HEK293 (cell line): ENCODE data around the gene TRIM9.

ENCODE experiments used
- CTCF ChIA-PET: fragments of 350-600 bp; formaldehyde crosslinking; extraction: SDS; loops from one replicate; lab custom pipeline; 2021; ENCODE audit warnings: antibody characterized with exemption; lab: Yijun Ruan, JAX
- POLR2A ChIA-PET: fragments of 300-600 bp; formaldehyde crosslinking; extraction: SDS; loops from one replicate; lab custom pipeline; 2020; ENCODE audit warnings: antibody characterized with exemption, inconsistent platforms; lab: Yijun Ruan, JAX
- H3K27ac ChIP-seq: fragments of 200-500 bp; sonication (Bioruptor generic); 2 replicates; pipeline ENCODE4 v1.5.1; 2014; ENCODE audit warnings: low read depth, low read length, control low read depth, inconsistent platforms; ENCODE audit errors: extremely low read depth
- H3K36me3 ChIP-seq, 2 experiments: fragments of 200-500 bp in 1 of 2; sonication (Bioruptor generic) in 1 of 2; 1 replicate in 1 of 2; 2 replicates in 1 of 2; pipeline ENCODE4 v1.5.1; 2014 to 2017; ENCODE audit warnings: inconsistent platforms in 2 of 2, low read length in 2 of 2; ENCODE audit not compliant: control insufficient read depth in 2 of 2, insufficient read depth in 1 of 2
- H3K4me1 ChIP-seq: fragments of 200-500 bp; sonication (Bioruptor generic); 2 replicates; pipeline ENCODE4 v1.5.1; 2014; ENCODE audit warnings: mild to moderate bottlenecking, low read length, inconsistent platforms; ENCODE audit not compliant: control insufficient read depth, insufficient read depth
- H3K4me3 ChIP-seq: 2 replicates; pipeline ENCODE4 v1.5.1; 2011; ENCODE audit warnings: low read depth, mild to moderate bottlenecking, control low read depth, low read length, moderate library complexity
- H3K9me3 ChIP-seq: fragments of 200-500 bp; sonication (Bioruptor generic); 2 replicates; pipeline ENCODE4 v1.5.1; 2014; ENCODE audit warnings: low read depth, low read length, inconsistent platforms; ENCODE audit not compliant: control insufficient read depth, insufficient read depth
- FEZF1 ChIP-seq: fragments of 450-650 bp; formaldehyde crosslinking; IDR thresholded peaks from 2 replicates; pipeline ENCODE4 v1.5.1; 2016; ENCODE audit warnings: missing biosample characterization, missing genetic modification characterization
- PRDM10 ChIP-seq: fragments of 450-650 bp; formaldehyde crosslinking; IDR thresholded peaks from 2 replicates; pipeline ENCODE4 v1.5.1; 2016; ENCODE audit warnings: missing biosample characterization, missing genetic modification characterization
- PRDM2 ChIP-seq: fragments of 450-650 bp; formaldehyde crosslinking; IDR thresholded peaks from 2 replicates; pipeline ENCODE4 v1.5.1; 2016; ENCODE audit warnings: missing biosample characterization, missing genetic modification characterization, borderline replicate concordance
- REPIN1 ChIP-seq: fragments of 450-650 bp; formaldehyde crosslinking; IDR thresholded peaks from 2 replicates; pipeline ENCODE4 v1.5.1; 2017; ENCODE audit warnings: missing biosample characterization, missing genetic modification characterization, low read depth
- SCRT1 ChIP-seq: fragments of 450-650 bp; formaldehyde crosslinking; IDR thresholded peaks from 2 replicates; pipeline ENCODE4 v1.5.1; 2016; ENCODE audit warnings: missing biosample characterization, missing genetic modification characterization, borderline replicate concordance
- YY1 ChIP-seq: fragments of 450-650 bp; formaldehyde crosslinking; IDR thresholded peaks from 2 replicates; pipeline ENCODE4 v1.5.1; 2018; ENCODE audit warnings: missing biosample characterization, missing genetic modification characterization
- ZBTB10 ChIP-seq: fragments of 450-650 bp; formaldehyde crosslinking; IDR thresholded peaks from 2 replicates; pipeline ENCODE4 v1.5.1; 2016; ENCODE audit warnings: missing biosample characterization, missing genetic modification characterization
- ZBTB17 ChIP-seq: fragments of 450-650 bp; formaldehyde crosslinking; IDR thresholded peaks from 2 replicates; pipeline ENCODE4 v1.5.1; 2016; ENCODE audit warnings: missing biosample characterization, missing genetic modification characterization
- ZFP37 ChIP-seq: fragments of 450-650 bp; formaldehyde crosslinking; IDR thresholded peaks from 2 replicates; pipeline ENCODE4 v1.5.1; 2016; ENCODE audit warnings: missing biosample characterization, missing genetic modification characterization
- ZNF155 ChIP-seq: fragments of 450-650 bp; formaldehyde crosslinking; IDR thresholded peaks from 2 replicates; pipeline ENCODE4 v1.5.1; 2016; ENCODE audit warnings: missing biosample characterization, missing genetic modification characterization
- ZNF202 ChIP-seq: fragments of 450-650 bp; formaldehyde crosslinking; IDR thresholded peaks from 2 replicates; pipeline ENCODE4 v1.5.1; 2016; ENCODE audit warnings: missing biosample characterization, missing genetic modification characterization, borderline replicate concordance
- ZNF214 ChIP-seq: fragments of 450-650 bp; formaldehyde crosslinking; IDR thresholded peaks from 2 replicates; pipeline ENCODE4 v1.5.1; 2017; ENCODE audit warnings: missing biosample characterization, mild to moderate bottlenecking, missing genetic modification characterization, borderline replicate concordance
- ZNF292 ChIP-seq: fragments of 450-650 bp; formaldehyde crosslinking; IDR thresholded peaks from 2 replicates; pipeline ENCODE4 v1.5.1; 2016; ENCODE audit warnings: low read depth, missing biosample characterization, missing genetic modification characterization, borderline replicate concordance
- ZNF398 ChIP-seq: fragments of 450-650 bp; formaldehyde crosslinking; IDR thresholded peaks from 2 replicates; pipeline ENCODE4 v1.5.1; 2017; ENCODE audit warnings: missing biosample characterization, missing genetic modification characterization
- ZNF626 ChIP-seq: fragments of 450-650 bp; sonication (Bioruptor Pico); formaldehyde crosslinking; IDR thresholded peaks from 2 replicates; pipeline ENCODE4 v1.5.1; 2018; ENCODE audit warnings: missing biosample characterization, missing genetic modification characterization, inconsistent platforms
- ZNF692 ChIP-seq: fragments of 450-650 bp; formaldehyde crosslinking; IDR thresholded peaks from 2 replicates; pipeline ENCODE4 v1.5.1; 2016; ENCODE audit warnings: missing biosample characterization, missing genetic modification characterization
- ZSCAN16 ChIP-seq: fragments of 450-650 bp; formaldehyde crosslinking; IDR thresholded peaks from 2 replicates; pipeline ENCODE4 v1.5.1; 2016; ENCODE audit warnings: missing biosample characterization, missing genetic modification characterization

Gene TRIM9

GRCh38 chr14:50985124-50985858 is 109.6 kb downstream of the TRIM9 start:
- Histone ChIP-seq H3K36me3 (no peaks in the 10 kb centered on the region), H3K9me3 (no peaks in the 10 kb centered on the region), H3K4me1 (no peaks in the 10 kb centered on the region), H3K27ac (no peak overlapping the region), H3K4me3 (no peak overlapping the region)
- ChIA-PET CTCF (no interaction called here), POLR2A (no interaction called here)
- TF ChIP-seq ZNF398 = no peak
- TF ChIP-seq ZNF292 (tag by site-specific recombination) = no peak
- TF ChIP-seq ZNF155 (tag by site-specific recombination) = no peak
- no peak for TF ChIP-seq ZFP37 (tag by site-specific recombination)
- no peak for TF ChIP-seq ZBTB17 (tag by site-specific recombination)
- TF ChIP-seq FEZF1 (tag by site-specific recombination) = no peak
- no peak for TF ChIP-seq ZNF626 (tag by site-specific recombination)
- TF ChIP-seq REPIN1 (tag by site-specific recombination) = no peak
- TF ChIP-seq YY1 = no peak
- TF ChIP-seq SCRT1 (tag by site-specific recombination) = no peak
- TF ChIP-seq ZNF202 = no peak
- TF ChIP-seq ZNF692 (tag by site-specific recombination) = no peak
- no peak for TF ChIP-seq ZNF214 (tag by site-specific recombination)
- TF ChIP-seq ZSCAN16 (tag by site-specific recombination) = no peak
- TF ChIP-seq PRDM10 = no peak
- no peak for TF ChIP-seq ZBTB10 (tag by site-specific recombination)
- TF ChIP-seq PRDM2 (tag by site-specific recombination) = no peak
